SW480 (cell line): ENCODE results near the gene ENAM.
"Not testable (repeated sequence)": the region's sequence is repeated elsewhere in the genome, so short reads cannot be mapped to it uniquely, and the experiment has no call there.

ENCODE experiments used
- DNase-seq: peaks from one replicate; pipeline ENCODE4 v3.0.0-alpha.2; 2016; ENCODE audit warnings: low spot score

Gene ENAM

GRCh38 chr4:70680934-70681333 lies 52.4 kb downstream of the ENAM start:
- DNase-seq = no peak

GRCh38 chr4:70681704-70682103 lies 53.2 kb downstream of the ENAM start:
- DNase-seq = no peak

GRCh38 chr4:70682142-70682541 lies 53.6 kb downstream of the ENAM start:
- DNase-seq = not testable (repeated sequence)

- no peak for DNase-seq
Measured at GRCh38 chr4:70687392-70687791, 58.8 kb downstream of the ENAM start.

GRCh38 chr4:70687821-70688794 lies 59.6 kb downstream of the ENAM start, which contains the start of gene UTP3:
Gene UTP3 (plus strand): TSS chr4:70688532. CDS start chr4:70688678, 146 bp downstream.
- DNase-seq = peak; percentile 97

- DNase-seq = no peak
Measured at GRCh38 chr4:70688795-70689231, 60.3 kb downstream of the ENAM start.

GRCh38 chr4:70691661-70692060 lies 63.1 kb downstream of the ENAM start:
- DNase-seq = no peak

GRCh38 chr4:70694633-70695032 lies 66.1 kb downstream of the ENAM start:
- not testable (repeated sequence) for DNase-seq
